ENCODE measurements around the gene PRR35. TPM values are rescaled to one million over a fixed set of nuclear protein-coding genes. Genes with fewer than 3 reads are reported as not detected.
A peak's percentile ranks its signal among the peaks of the same experiment; 100 is the strongest.

Gene PRR35
- total RNA-seq, 4 donors from 2014 or later, result not detected

DNA sequence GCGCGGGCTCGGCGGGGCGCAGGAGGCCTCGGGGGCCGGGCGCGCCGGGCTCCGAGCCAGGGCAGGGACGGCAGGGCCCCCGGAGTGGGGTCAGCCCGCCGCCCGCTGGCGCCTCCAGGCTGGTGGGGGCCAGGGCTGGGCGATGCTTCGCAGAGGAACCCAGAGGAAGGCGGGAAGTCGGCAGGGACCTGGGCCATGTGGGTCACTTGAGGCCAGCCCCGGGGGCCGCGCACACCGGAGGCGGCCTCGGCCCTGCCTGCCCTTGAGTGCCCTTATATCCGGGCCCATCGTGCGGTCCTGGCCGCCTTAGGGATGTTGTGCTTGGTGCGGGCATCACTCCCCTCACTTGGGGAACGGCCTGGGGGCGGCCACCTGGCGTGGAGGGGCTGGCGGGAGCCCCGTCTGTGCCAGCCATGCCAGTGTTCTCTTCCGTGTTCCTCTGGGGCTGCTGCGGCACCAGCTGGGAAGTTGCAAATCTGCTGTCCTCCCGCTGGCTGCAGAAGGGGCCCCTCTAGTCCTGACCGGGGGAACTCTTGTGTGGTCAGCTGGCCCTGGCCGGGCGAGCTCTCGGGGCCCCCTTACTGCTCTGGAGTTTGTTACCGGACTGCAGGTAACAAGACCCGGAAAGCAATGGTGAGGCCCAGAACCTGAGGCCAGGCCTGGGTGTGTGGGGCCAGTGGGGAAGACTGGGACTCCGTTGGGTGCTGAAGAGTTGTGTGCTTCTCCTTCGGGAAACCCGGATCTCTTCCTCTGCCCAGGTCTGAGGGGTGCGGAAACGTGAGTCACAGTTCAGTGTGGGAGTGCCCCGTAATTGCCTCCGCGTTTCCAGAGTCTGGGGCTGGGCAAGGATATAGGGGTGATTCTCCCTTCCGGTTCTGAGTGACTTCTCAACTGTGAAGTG, 31.8 kb upstream of the PRR35 start:
- Histone ChIP-seq H3K36me3 (no peaks in the 10 kb centered on the region), H3K27ac (peak overlapping the region; percentile 93 to 98 (median 97)), H3K9me3 (no peaks in the 10 kb centered on the region), H3K4me3 (peak overlapping the region; percentile 76 to 89 (median 82)), H3K4me1 (peaks cover 36 to 65% (median 54%) of the 10 kb centered on the region in 4 donors), H3K27me3 (no peaks in the 10 kb centered on the region)
- TF ChIP-seq POLR2A (IDR thresholded peaks at IDR 0.05) (peak; percentile 96), POLR2AphosphoS5 (IDR thresholded peaks at IDR 0.05) (peak; percentile 55 to 93 (median 90)), EP300 (IDR thresholded peaks at IDR 0.05; ENCODE audit: low read depth) (no peak)
- TF ChIP-seq, protein P1, sequence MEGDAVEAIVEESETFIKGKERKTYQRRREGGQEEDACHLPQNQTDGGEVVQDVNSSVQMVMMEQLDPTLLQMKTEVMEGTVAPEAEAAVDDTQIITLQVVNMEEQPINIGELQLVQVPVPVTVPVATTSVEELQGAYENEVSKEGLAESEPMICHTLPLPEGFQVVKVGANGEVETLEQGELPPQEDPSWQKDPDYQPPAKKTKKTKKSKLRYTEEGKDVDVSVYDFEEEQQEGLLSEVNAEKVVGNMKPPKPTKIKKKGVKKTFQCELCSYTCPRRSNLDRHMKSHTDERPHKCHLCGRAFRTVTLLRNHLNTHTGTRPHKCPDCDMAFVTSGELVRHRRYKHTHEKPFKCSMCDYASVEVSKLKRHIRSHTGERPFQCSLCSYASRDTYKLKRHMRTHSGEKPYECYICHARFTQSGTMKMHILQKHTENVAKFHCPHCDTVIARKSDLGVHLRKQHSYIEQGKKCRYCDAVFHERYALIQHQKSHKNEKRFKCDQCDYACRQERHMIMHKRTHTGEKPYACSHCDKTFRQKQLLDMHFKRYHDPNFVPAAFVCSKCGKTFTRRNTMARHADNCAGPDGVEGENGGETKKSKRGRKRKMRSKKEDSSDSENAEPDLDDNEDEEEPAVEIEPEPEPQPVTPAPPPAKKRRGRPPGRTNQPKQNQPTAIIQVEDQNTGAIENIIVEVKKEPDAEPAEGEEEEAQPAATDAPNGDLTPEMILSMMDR (IDR thresholded peaks at IDR 0.05), result no peak
- DNase-seq, result peak; percentile 87
- intact Hi-C loops (cut with DNase I; ENCODE audit: low total_unique reads), result no loop called here
- in situ Hi-C loops (cut with MboI; ENCODE audit: low pct_ligation_motif_present in 1 of 4, low pct_unique_long_range_greater_than_20kb in 1 of 4, low sequenced_read_pairs in 3 of 4), result no loop called here
- WGBS, 2 donors (ENCODE audit: low coverage in 1 of 2), result 2% methylated on average over 17 of the region's 55 CpGs; no CpG with 5 or more reads in 1 of the 2 donors

DNA sequence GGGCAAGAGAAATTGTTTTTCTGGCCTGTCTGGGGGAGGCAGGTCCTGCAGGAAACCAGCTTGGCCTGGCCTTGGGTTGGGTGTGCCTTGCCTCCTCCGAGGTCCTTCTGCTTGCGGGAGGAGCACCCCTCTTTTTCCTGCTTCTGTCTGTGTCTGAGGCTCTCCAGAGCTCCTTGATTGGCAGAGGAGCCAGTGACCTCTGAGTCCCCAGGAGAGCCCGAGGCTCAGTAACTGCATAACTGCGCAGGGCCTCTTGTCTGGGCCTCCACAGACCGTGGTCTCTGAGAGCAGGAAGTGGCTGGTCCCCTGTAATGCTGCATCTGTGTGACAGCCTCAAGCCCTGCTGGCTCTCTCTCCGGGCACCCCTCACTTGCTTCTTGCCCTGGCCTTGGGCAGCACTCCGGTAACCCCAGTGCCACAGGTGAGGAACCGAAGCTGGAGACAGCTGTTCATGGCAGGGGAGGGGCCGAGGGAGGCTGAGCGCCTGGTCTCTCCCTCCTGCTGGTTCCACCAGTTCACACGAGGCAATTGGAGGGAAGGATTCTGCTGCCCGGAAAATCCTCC, 31.1 kb upstream of the PRR35 start:
- intact Hi-C loops (cut with DNase I; ENCODE audit: low total_unique reads) (no loop called here), in situ Hi-C loops (cut with MboI; ENCODE audit: low pct_ligation_motif_present in 1 of 4, low pct_unique_long_range_greater_than_20kb in 1 of 4, low sequenced_read_pairs in 3 of 4) (no loop called here)
- peak overlapping the region; percentile 76 to 89 (median 82) for H3K4me3 ChIP-seq
- peaks cover 38 to 62% (median 59%) of the 10 kb centered on the region in 4 donors for H3K4me1 ChIP-seq
- no peaks in the 10 kb centered on the region for H3K36me3 ChIP-seq
- peak overlapping the region; percentile 93 to 98 (median 97) for H3K27ac ChIP-seq
- peak; percentile 25 for TF ChIP-seq POLR2A (IDR thresholded peaks at IDR 0.05)
- no peak for TF ChIP-seq EP300 (IDR thresholded peaks at IDR 0.05; ENCODE audit: low read depth)
- 27% methylated on average over 11 of the region's 12 CpGs; no CpG with 5 or more reads in 1 of the 2 donors for WGBS, 2 donors (ENCODE audit: low coverage in 1 of 2)
- peak; percentile 47 for DNase-seq
- no peaks in the 10 kb centered on the region for H3K9me3 ChIP-seq
- no peaks in the 10 kb centered on the region for H3K27me3 ChIP-seq

DNA sequence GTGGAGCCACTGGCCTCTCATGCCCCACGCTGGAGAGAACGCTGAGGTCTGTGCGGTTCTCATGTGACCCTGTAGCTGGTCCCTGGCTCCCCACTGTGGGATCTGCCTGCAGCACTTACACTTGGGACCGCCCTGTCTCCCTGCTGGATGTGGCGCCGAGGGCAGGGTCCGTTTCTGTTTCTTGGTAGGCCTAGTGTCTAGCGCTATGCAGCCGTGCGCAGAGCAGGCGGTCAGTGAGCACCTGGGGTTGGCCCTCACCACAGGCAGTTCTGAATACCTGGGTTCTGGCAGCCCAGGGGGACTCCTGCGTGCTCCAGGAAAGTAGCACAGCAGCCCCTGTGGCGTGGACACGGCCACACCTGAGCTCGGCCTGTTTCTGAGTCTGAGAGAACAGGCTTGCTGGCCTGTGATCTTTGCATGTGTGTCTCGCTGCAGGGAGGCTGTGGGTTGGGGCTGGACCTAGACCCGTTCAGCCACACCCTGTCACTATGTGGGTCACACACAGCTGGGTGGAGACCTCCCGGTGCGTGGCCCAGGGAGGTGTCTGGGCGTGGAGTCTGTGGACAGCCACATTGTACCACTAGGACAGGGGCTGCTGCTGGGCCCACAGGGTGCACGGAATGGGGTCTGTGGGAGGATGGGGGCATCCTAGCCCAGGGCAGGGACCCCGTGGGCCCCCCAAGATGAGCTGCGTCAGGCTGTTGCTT, 29.9 kb upstream of the PRR35 start:
- peak; percentile 64 for DNase-seq
- Histone ChIP-seq H3K36me3 (no peaks in the 10 kb centered on the region), H3K9me3 (no peaks in the 10 kb centered on the region), H3K4me1 (peaks cover 37 to 70% (median 66%) of the 10 kb centered on the region in 4 donors), H3K27ac (peak overlapping the region; percentile 93 to 98 (median 97)), H3K27me3 (no peaks in the 10 kb centered on the region), H3K4me3 (no peak overlapping the region)
- intact Hi-C loops (cut with DNase I; ENCODE audit: low total_unique reads) (no loop called here), in situ Hi-C loops (cut with MboI; ENCODE audit: low pct_ligation_motif_present in 1 of 4, low pct_unique_long_range_greater_than_20kb in 1 of 4, low sequenced_read_pairs in 3 of 4) (no loop called here)
- TF ChIP-seq, protein P1 (IDR thresholded peaks at IDR 0.05), result no peak
- TF ChIP-seq EP300 (IDR thresholded peaks at IDR 0.05; ENCODE audit: low read depth), result no peak
- peak; percentile 42 for TF ChIP-seq POLR2A (IDR thresholded peaks at IDR 0.05)
- TF ChIP-seq POLR2AphosphoS5 (IDR thresholded peaks at IDR 0.05), result peak in 2 of 3 donors; percentile 40 to 76
- WGBS, 2 donors (ENCODE audit: low coverage in 1 of 2), result 83% methylated on average over 23 of the region's 23 CpGs; no CpG with 5 or more reads in 1 of the 2 donors

DNA sequence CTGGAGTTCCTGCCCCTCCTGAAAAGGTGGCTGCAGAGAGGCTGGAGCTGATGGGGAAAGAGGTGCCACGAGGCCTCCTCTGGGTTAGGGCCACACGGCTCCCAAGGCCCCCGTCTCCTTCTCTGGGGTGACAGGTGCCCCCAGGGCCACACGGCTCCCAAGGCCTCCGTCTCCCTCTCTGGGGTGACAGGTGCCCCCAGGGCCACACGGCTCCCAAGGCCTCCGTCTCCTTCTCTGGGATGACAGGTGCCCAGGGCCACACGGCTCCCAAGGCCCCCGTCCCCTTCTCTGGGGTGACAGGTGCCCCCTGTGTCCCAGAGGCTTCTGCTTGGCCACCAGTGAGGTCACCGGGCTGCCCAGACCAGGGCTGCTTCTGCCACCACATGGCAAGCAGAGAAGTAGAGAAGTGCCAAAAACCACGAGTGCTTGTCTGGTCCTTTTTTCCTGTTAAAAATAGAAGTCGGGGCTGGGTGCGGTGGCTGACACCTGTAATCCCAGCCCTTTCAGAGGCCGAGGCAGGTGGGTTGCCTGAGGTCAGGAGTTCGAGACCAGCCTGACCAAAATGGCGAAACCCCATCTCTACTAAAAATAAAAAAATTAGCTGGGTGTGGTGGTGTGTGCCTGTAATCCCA, 28.6 kb upstream of the PRR35 start:
- 91% methylated on average over 13 of the region's 16 CpGs; no CpG with 5 or more reads in 1 of the 2 donors for WGBS, 2 donors (ENCODE audit: low coverage in 1 of 2)
- H3K36me3 ChIP-seq, result no peaks in the 10 kb centered on the region
- in situ Hi-C loops (cut with MboI; ENCODE audit: low pct_ligation_motif_present in 1 of 4, low pct_unique_long_range_greater_than_20kb in 1 of 4, low sequenced_read_pairs in 3 of 4), result no loop called here
- H3K4me3 ChIP-seq, result no peak overlapping the region
- TF ChIP-seq POLR2A (IDR thresholded peaks at IDR 0.05) (no peak), EP300 (IDR thresholded peaks at IDR 0.05; ENCODE audit: low read depth) (no peak), POLR2AphosphoS5 (IDR thresholded peaks at IDR 0.05) (no peak)
- TF ChIP-seq, protein P1 (IDR thresholded peaks at IDR 0.05), result no peak
- no peak overlapping the region for H3K27ac ChIP-seq
- intact Hi-C loops (cut with DNase I; ENCODE audit: low total_unique reads), result no loop called here
- no peaks in the 10 kb centered on the region for H3K27me3 ChIP-seq
- no peak for DNase-seq
- H3K9me3 ChIP-seq, result no peaks in the 10 kb centered on the region
- H3K4me1 ChIP-seq, result peaks cover 25 to 65% (median 58%) of the 10 kb centered on the region in 4 donors

Measured in transverse colon (tissue), 4 donors.